Uterus (tissue), 2 donors: ENCODE data around the gene R3HCC1L.

Experiments used
- POLR2A ChIP-seq, 2 donors: fragments of 450-650 bp; IDR thresholded peaks; one replicate each; pipeline ENCODE4 v1.6.1; 2016; ENCODE audit warnings: antibody characterized with exemption in 2 of 2, mild to moderate bottlenecking in 1 of 2, moderate library complexity in 1 of 2
- TF ChIP-seq, protein P1 (sequence below), 4 experiments: fragments of 200-600 bp in 2 of 4; fragments of 450-650 bp in 2 of 4; sonication (generic) in 2 of 4; IDR thresholded peaks; one replicate each; pipeline ENCODE4 v1.5.1; 2016 to 2019; ENCODE audit warnings: antibody characterized with exemption in 4 of 4, mild to moderate bottlenecking in 2 of 4, moderate library complexity in 1 of 4

DNA sequence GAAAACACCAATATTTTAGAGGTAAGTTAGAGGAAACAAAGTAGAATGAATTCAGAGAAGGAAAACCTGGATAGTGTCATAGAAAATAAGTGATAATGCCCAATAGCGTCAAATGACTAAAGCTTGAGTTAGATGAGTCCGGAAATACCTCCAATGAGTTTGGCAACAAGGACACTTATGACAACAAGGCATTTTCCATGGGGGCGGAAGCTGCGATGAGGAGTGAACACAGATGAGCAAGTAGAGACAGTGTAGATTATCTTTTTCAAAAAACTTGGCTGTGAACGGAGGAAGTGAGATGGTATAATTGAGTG, 383 bp upstream of the R3HCC1L start:
- TF ChIP-seq POLR2A (IDR thresholded peaks at IDR 0.05), result no peak
- TF ChIP-seq, protein P1, sequence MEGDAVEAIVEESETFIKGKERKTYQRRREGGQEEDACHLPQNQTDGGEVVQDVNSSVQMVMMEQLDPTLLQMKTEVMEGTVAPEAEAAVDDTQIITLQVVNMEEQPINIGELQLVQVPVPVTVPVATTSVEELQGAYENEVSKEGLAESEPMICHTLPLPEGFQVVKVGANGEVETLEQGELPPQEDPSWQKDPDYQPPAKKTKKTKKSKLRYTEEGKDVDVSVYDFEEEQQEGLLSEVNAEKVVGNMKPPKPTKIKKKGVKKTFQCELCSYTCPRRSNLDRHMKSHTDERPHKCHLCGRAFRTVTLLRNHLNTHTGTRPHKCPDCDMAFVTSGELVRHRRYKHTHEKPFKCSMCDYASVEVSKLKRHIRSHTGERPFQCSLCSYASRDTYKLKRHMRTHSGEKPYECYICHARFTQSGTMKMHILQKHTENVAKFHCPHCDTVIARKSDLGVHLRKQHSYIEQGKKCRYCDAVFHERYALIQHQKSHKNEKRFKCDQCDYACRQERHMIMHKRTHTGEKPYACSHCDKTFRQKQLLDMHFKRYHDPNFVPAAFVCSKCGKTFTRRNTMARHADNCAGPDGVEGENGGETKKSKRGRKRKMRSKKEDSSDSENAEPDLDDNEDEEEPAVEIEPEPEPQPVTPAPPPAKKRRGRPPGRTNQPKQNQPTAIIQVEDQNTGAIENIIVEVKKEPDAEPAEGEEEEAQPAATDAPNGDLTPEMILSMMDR (IDR thresholded peaks at IDR 0.05), result no peak
